ENCODE results near the gene HDGFL1. TPM values are rescaled to one million over a fixed set of nuclear protein-coding genes. Genes with fewer than 3 reads are reported as not detected.

The HDGFL1 gene
- not detected in 2 replicates for total RNA-seq (2014; rRNA removed; shearing (Covaris generic))

DNA sequence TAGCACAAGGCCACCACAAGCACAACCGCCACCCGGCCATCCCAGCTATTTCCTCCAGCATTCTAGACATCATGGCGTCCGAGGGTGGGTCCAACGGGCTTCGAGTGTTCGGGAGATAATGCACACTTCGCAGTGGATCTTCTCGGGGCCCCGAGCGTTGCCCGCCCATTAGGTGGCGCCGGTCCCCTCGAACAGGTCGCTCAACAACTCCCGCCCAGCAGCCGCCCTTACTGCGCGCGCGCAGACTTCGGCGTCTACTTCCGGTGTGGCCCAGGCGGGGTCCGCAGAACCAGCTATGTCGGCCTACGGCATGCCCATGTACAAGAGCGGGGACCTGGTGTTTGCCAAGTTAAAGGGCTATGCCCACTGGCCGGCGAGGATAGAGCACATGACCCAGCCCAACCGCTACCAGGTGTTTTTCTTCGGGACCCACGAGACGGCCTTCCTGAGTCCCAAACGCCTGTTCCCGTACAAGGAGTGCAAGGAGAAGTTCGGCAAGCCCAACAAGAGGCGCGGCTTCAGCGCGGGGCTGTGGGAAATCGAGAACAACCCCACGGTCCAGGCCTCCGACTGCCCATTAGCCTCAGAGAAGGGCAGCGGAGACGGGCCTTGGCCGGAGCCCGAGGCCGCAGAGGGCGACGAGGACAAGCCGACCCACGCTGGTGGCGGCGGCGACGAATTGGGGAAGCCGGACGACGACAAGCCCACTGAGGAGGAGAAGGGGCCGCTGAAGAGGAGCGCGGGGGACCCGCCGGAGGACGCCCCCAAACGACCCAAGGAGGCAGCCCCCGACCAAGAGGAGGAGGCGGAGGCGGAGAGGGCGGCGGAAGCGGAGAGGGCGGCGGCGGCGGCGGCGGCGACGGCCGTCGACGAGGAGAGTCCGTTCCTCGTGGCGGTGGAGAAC lies at the start of gene HDGFL1:
Gene HDGFL1, plus strand, starts transcription at position 286 of the 904 bp plus-strand sequence. Its CDS starts 10 bp downstream, at position 296.
- Histone ChIP-seq H3K4me1 (replicated peaks) (no peaks in the 10 kb centered on the region), H3K27ac (no peak within 1 kb of the TSS), H3K4me3 (no peak within 1 kb of the TSS), H3K9me3 (replicated peaks) (no peaks in the 10 kb centered on the region), H3K27me3 (replicated peaks) (no peaks in the 10 kb centered on the region), H3K36me3 (no peaks in the 10 kb centered on the region)
- no peak for DNase-seq (ENCODE audit: low read depth in 1 of 2, low spot score in 2 of 2)

DNA sequence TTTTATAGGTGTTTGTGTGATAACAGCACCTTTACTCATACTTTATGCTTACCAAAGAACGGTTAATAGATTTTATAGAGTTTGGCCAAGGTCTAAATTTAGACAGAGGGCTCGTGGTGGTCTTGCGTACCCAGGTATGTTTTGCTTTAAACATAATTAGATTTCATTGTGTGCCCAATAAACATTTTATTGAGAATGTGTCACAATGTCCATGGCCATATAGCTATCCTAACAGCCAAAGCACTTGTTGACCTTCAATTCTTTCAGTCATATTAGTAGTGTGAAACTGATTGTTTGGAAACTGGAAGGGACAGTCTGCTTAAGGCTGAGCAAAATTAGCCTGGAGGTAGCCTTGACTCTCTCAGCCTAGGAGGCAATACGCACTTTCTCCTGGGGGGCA lies 48.3 kb upstream of the HDGFL1 start:
- Histone ChIP-seq H3K4me1 (replicated peaks) (no peaks in the 10 kb centered on the region), H3K36me3 (no peaks in the 10 kb centered on the region), H3K4me3 (no peak overlapping the region), H3K27me3 (replicated peaks) (no peaks in the 10 kb centered on the region), H3K9me3 (replicated peaks) (no peaks in the 10 kb centered on the region), H3K27ac (no peak overlapping the region)
- DNase-seq (ENCODE audit: low read depth in 1 of 2, low spot score in 2 of 2) = no peak

DNA sequence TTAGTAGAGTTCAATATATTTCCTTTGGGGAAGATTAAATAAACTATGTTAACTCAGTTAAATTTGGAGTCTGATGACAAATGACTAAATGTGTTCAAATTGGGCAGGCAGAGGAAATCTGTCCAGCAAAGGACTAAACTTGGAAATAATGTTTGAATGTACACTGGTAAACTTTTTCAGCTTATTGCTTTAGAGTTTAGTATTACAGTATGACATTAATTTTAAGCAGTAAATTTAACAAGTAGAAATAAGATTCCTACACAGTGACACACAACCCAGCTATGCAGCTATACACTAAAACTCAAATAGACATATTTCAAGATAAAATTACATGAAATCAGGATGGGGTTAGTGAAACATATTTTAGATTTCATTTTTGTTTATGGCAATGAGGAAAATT lies 42.6 kb upstream of the HDGFL1 start:
- Histone ChIP-seq H3K9me3 (replicated peaks) (no peaks in the 10 kb centered on the region), H3K36me3 (no peaks in the 10 kb centered on the region)
- DNase-seq (ENCODE audit: low read depth in 1 of 2, low spot score in 2 of 2) = no peak

DNA sequence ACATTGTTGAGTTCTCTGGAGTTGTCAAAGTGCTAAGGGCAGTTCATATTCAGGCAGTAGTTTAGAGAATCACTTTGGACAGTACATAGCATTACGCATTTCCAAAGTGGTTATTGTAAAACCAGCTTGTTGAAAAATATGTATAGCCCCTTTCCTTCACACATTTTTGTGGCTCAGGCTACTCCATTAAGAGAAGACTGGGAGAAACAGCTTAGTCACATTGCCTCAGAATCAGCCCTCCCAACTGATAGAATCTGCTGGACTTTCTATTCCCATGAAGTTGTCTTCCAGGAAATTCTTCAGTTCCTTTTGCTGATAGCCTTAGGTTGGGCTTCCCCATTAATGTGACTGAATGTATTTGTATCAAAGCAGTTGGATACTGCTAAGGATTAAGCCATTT lies 39.5 kb upstream of the HDGFL1 start:
- H3K4me1 ChIP-seq (replicated peaks) = no peaks in the 10 kb centered on the region
- no peaks in the 10 kb centered on the region for H3K27me3 ChIP-seq (replicated peaks)
- no peak for DNase-seq (ENCODE audit: low read depth in 1 of 2, low spot score in 2 of 2)
- H3K9me3 ChIP-seq (replicated peaks) = no peaks in the 10 kb centered on the region
- H3K36me3 ChIP-seq = no peaks in the 10 kb centered on the region
- H3K27ac ChIP-seq = no peak overlapping the region
- H3K4me3 ChIP-seq = no peak overlapping the region

More for the DNA sequence above, 42.6 kb upstream of the HDGFL1 start:
- no peak overlapping the region for H3K4me3 ChIP-seq
- no peaks in the 10 kb centered on the region for H3K4me1 ChIP-seq (replicated peaks)
- no peak overlapping the region for H3K27ac ChIP-seq
- no peaks in the 10 kb centered on the region for H3K27me3 ChIP-seq (replicated peaks)

DNA sequence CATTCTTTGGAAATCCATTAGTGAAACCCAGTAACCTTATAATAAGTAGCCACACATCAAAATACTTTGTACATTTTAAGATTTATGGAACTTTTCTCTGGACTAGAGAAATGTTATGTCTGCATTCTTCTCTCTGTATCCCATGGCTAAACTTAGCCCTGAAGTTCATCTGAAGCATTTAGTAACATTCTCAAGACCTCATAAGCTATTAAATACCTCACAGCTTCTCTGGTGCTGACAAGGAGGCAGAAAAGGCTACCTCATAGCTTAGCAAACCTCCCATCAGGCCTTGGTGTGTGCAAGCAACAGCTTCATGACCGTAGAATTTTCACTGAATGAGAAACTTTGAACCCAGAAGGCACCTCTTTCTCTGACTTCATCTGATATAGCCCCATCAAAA lies 38.9 kb upstream of the HDGFL1 start:
- H3K36me3 ChIP-seq = no peaks in the 10 kb centered on the region
- DNase-seq (ENCODE audit: low read depth in 1 of 2, low spot score in 2 of 2) = no peak

DNA sequence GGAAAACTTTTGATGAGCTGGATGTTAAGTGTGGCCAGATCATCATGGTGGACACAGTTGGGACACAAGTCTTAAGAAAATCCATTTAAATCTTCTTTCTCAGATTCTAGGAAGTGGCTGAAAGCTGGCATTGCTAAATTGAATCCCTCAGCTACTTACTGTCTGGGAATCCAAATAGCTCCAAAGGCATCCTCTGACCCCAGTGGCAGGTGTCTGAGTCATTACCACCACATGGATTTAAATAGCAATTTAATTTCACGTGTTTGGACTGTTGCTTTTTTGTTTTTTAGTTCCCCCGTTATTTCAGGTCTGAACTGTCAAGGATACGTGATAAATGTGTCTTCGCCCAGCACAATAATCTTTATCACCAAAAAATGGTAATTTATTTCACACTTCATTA lies 33.2 kb upstream of the HDGFL1 start:
- Histone ChIP-seq H3K4me1 (replicated peaks) (no peaks in the 10 kb centered on the region), H3K36me3 (no peaks in the 10 kb centered on the region), H3K9me3 (replicated peaks) (no peaks in the 10 kb centered on the region), H3K27ac (no peak overlapping the region), H3K27me3 (replicated peaks) (no peaks in the 10 kb centered on the region), H3K4me3 (no peak overlapping the region)
- no peak for DNase-seq (ENCODE audit: low read depth in 1 of 2, low spot score in 2 of 2)

More for the DNA sequence above, 38.9 kb upstream of the HDGFL1 start:
- no peaks in the 10 kb centered on the region for H3K9me3 ChIP-seq (replicated peaks)
- H3K4me1 ChIP-seq (replicated peaks) = no peaks in the 10 kb centered on the region
- H3K27me3 ChIP-seq (replicated peaks) = no peaks in the 10 kb centered on the region
- H3K4me3 ChIP-seq = no peak overlapping the region
- no peak overlapping the region for H3K27ac ChIP-seq

DNA sequence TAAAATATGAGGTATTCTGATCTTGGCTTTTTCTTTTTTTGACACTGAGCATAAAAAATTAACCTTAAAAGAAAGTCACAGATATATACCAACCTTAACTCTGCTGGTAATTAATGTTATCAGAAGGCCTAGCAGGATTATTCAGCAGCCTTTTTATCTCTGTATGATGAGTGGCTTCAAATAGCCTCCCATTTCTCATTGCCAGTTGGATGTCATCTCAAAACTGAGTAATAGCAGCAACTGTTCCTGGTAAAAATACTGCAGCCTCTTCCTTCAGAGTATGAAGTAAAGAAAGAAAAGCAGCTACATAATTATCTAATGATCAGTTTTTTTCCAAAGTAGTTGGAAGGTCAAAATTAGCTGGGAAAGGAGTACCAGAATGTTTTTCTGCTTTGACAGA lies 24.9 kb upstream of the HDGFL1 start:
- Histone ChIP-seq H3K9me3 (replicated peaks) (no peaks in the 10 kb centered on the region), H3K4me1 (replicated peaks) (no peaks in the 10 kb centered on the region), H3K36me3 (no peaks in the 10 kb centered on the region), H3K27me3 (replicated peaks) (no peaks in the 10 kb centered on the region), H3K27ac (no peak overlapping the region), H3K4me3 (no peak overlapping the region)
- no peak for DNase-seq (ENCODE audit: low read depth in 1 of 2, low spot score in 2 of 2)

DNA sequence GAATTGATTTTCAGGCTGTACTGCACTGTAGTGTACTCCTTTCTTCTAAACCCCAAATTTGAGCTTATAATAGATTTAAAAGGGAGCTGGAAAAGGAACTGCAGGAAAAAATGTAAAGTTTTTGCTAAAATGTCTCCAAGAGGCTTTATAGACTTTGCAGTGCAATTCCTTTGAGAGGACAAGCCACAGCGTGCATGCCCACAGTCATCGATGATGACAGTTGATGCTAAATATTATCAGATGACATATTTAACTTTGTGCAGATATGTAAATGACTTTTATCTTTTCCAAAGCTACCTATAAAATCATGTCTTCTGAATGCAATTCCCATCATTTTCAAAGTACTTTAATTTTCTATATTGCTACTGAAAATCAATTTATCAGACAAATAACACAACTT lies 24.3 kb upstream of the HDGFL1 start:
- no peaks in the 10 kb centered on the region for H3K9me3 ChIP-seq (replicated peaks)
- H3K27me3 ChIP-seq (replicated peaks) = no peaks in the 10 kb centered on the region
- H3K36me3 ChIP-seq = no peaks in the 10 kb centered on the region
- H3K4me1 ChIP-seq (replicated peaks) = no peaks in the 10 kb centered on the region
- DNase-seq (ENCODE audit: low read depth in 1 of 2, low spot score in 2 of 2) = no peak
- no peak overlapping the region for H3K4me3 ChIP-seq
- H3K27ac ChIP-seq = no peak overlapping the region

DNA sequence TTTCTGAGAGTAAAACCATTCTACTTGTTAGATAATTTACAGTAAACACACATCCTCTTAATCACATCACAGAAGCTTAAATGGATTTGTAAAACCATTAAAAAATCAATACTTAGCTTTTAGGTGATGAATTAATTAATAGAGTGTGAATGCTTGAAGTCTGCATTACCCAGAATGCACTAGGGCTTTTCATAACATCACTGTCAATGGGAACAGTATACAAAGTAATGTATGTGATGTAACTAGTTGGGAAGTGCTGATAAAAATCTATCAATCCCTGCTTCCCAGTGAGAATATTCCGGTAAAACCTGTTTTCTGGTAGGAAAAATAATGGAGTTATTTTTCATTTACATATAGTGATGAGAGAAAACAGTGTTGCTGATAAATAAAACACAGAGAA lies 23.1 kb upstream of the HDGFL1 start:
- DNase-seq (ENCODE audit: low read depth in 1 of 2, low spot score in 2 of 2) = no peak
- H3K4me3 ChIP-seq = no peak overlapping the region
- H3K27me3 ChIP-seq (replicated peaks) = no peaks in the 10 kb centered on the region
- no peaks in the 10 kb centered on the region for H3K36me3 ChIP-seq
- no peaks in the 10 kb centered on the region for H3K4me1 ChIP-seq (replicated peaks)
- no peak overlapping the region for H3K27ac ChIP-seq
- H3K9me3 ChIP-seq (replicated peaks) = no peaks in the 10 kb centered on the region

DNA sequence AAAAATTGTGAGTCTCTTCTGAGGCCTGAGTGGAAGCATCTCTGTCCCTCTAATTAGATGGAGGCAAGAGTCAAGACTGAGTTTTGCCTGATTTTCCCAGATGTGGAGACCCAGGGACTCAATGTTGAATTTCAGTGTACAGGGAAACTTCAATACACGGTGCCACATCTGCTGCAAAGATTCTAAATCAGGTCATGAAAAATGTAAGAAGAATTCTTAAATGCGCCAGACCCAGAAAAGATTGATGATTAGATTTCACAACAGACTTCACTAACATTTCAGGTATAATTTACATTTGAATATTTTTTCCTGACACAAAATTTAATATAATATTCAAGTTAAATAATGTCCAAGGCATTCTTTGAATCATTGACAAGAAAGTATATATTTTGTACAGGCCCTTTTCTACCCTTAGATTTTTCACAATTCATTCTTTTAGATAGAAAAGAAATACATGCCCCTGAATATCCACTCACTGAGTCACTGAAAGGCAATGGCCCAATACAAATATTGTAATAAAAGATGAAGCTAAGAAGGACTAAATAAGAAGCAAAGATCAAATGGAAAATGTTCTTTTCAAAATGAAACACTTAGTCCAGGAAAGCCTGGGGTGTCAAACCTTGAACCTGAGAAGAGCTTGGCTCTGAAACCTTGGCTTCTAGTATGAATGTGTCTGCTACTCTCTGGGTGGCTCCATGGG lies 18.2 kb upstream of the HDGFL1 start:
- H3K9me3 ChIP-seq (replicated peaks) = no peaks in the 10 kb centered on the region
- H3K27me3 ChIP-seq (replicated peaks) = no peaks in the 10 kb centered on the region
- no peaks in the 10 kb centered on the region for H3K4me1 ChIP-seq (replicated peaks)
- H3K27ac ChIP-seq = no peak overlapping the region
- H3K36me3 ChIP-seq = no peaks in the 10 kb centered on the region
- no peak for DNase-seq (ENCODE audit: low read depth in 1 of 2, low spot score in 2 of 2)
- H3K4me3 ChIP-seq = no peak overlapping the region

DNA sequence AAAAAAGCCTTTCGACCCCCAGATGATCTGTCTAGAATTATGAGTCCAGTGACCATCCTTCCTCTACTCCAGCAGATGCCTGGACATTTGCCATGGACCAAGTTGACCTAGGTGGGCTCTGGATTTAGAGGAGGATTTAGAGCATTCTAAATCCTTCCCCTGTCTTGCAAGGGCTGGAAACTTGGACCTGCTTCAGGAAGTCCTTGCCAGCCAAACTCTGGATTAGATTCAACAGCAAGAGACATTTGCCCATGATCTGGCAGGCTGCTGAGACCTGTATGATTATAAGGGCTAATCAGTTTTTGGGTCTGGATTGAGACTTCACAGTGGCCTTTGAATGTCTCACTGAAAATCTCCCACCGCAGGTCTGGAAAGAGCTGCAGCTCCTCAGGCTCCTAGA lies 13.1 kb upstream of the HDGFL1 start:
- Histone ChIP-seq H3K9me3 (replicated peaks) (no peaks in the 10 kb centered on the region), H3K27ac (no peak overlapping the region), H3K4me3 (no peak overlapping the region), H3K27me3 (replicated peaks) (no peaks in the 10 kb centered on the region), H3K36me3 (no peaks in the 10 kb centered on the region), H3K4me1 (replicated peaks) (no peaks in the 10 kb centered on the region)
- DNase-seq (ENCODE audit: low read depth in 1 of 2, low spot score in 2 of 2) = no peak

DNA sequence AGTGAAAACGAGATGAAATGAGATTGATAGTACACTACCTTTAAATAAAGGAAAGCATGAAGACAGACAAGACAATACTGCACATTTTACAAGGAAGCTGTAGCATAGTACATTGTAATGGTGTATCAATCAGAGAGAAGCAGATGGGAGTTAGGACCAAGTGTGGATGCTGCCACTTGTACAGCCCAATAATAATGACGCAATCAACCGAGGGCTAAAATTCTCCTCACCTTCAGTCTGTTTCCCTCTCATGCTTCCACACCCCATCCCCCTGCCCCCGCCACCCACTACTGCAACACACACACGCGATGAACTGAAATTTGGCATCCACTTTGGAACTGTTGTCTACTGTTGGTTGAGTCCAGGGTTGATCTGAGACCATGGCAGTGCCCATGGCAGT lies 12.4 kb upstream of the HDGFL1 start:
- Histone ChIP-seq H3K4me1 (replicated peaks) (no peaks in the 10 kb centered on the region), H3K4me3 (no peak overlapping the region)

DNA sequence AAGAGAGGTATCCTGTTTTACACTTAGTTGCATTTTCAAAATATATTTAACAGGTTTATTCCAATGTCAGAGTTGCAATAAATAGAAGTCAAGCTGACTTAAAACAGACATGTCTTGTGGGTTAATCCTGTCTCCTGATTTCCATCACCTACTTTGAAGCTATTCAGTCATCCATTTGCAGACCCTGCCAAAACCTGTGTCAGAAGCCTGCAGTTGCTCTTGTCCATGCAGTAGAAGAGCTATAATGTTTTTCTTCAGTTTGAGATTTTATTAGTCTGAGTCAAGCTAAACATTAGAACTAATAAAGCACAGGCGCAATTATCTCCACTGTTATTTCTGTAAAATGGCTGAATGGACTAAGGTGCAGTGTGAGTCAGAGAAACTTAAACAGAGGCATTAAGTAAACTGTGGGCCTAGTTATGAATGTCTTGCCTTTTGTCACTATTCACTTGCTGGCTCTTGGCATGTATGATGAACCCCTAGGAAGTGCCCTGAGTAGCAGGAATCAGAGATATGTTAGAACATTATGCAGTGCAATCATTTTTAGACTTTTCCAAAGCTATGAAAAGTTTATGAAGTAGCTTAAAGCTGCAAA lies 11.0 kb upstream of the HDGFL1 start:
- no peaks in the 10 kb centered on the region for H3K36me3 ChIP-seq
- DNase-seq (ENCODE audit: low read depth in 1 of 2, low spot score in 2 of 2) = peak in 1 of 2 experiments; percentile 7
- H3K4me1 ChIP-seq (replicated peaks) = no peaks in the 10 kb centered on the region
- H3K27ac ChIP-seq = no peak overlapping the region
- no peaks in the 10 kb centered on the region for H3K27me3 ChIP-seq (replicated peaks)
- H3K9me3 ChIP-seq (replicated peaks) = no peaks in the 10 kb centered on the region
- H3K4me3 ChIP-seq = no peak overlapping the region

More for the DNA sequence above, 12.4 kb upstream of the HDGFL1 start:
- Histone ChIP-seq H3K27me3 (replicated peaks) (no peaks in the 10 kb centered on the region), H3K36me3 (no peaks in the 10 kb centered on the region), H3K9me3 (replicated peaks) (no peaks in the 10 kb centered on the region), H3K27ac (no peak overlapping the region)
- no peak for DNase-seq (ENCODE audit: low read depth in 1 of 2, low spot score in 2 of 2)

DNA sequence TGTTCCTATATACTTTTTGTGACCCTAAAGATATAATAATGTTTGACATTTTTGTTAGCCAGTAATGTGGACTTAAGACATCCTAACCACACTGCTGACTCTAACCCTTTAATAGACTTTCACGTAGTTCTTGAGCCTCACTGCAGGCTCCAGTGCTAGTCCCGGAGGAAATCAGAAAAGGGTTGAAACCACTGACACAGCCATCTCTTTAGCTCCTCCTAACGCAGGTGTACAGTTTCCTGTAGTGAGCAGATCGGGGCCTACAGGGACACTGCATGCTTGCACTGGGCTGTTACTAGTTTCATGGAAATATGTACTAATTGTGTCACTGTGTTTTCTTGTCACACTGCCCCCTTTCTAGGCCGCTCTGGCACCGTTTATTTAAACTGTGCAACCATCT lies 512 bp upstream of the HDGFL1 start:
- Histone ChIP-seq H3K9me3 (replicated peaks) (no peaks in the 10 kb centered on the region), H3K4me1 (replicated peaks) (no peaks in the 10 kb centered on the region), H3K4me3 (no peak overlapping the region), H3K27ac (no peak overlapping the region), H3K27me3 (replicated peaks) (no peaks in the 10 kb centered on the region), H3K36me3 (no peaks in the 10 kb centered on the region)
- no peak for DNase-seq (ENCODE audit: low read depth in 1 of 2, low spot score in 2 of 2)
